ENCODE measurements around the gene CGNL1.

GRCh38 chr15:57570994-57571393 lies 194.7 kb downstream of the CGNL1 start:
- TF ChIP-seq, protein P1, sequence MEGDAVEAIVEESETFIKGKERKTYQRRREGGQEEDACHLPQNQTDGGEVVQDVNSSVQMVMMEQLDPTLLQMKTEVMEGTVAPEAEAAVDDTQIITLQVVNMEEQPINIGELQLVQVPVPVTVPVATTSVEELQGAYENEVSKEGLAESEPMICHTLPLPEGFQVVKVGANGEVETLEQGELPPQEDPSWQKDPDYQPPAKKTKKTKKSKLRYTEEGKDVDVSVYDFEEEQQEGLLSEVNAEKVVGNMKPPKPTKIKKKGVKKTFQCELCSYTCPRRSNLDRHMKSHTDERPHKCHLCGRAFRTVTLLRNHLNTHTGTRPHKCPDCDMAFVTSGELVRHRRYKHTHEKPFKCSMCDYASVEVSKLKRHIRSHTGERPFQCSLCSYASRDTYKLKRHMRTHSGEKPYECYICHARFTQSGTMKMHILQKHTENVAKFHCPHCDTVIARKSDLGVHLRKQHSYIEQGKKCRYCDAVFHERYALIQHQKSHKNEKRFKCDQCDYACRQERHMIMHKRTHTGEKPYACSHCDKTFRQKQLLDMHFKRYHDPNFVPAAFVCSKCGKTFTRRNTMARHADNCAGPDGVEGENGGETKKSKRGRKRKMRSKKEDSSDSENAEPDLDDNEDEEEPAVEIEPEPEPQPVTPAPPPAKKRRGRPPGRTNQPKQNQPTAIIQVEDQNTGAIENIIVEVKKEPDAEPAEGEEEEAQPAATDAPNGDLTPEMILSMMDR (IDR thresholded peaks at IDR 0.05; ENCODE audit: low read depth, low read length) = no peak
- TF ChIP-seq EZH2phosphoT487 (IDR thresholded peaks at IDR 0.05; ENCODE audit: low read depth) = no peak

Data from OCI-LY3 (cell line).